NCI-H2107 treated with DMSO at 0.1 percent for 48 hours (cell line): ENCODE results near the gene TMEM185A.
"Not testable (repeated sequence)": the region's sequence is repeated elsewhere in the genome, so short reads cannot be mapped to it uniquely, and the experiment has no call there.

Experiments used
- DNase-seq: peaks from one replicate; lab custom pipeline; 2025; ENCODE audit not compliant: unreplicated experiment; lab: John Stamatoyannopoulos, UW

TMEM185A gene

GRCh38 chrX:149631234-149632165, at the start of gene TMEM185A:
Gene TMEM185A, minus strand, starts transcription at chrX:149631792. Its CDS starts 212 bp downstream, at chrX:149631580.
- DNase-seq, result peak; percentile 32

GRCh38 chrX:149681182-149681581, 49.6 kb upstream of the TMEM185A start:
- no peak for DNase-seq

GRCh38 chrX:149679164-149679678, 47.6 kb upstream of the TMEM185A start:
- DNase-seq, result not testable (repeated sequence)

- DNase-seq, result not testable (repeated sequence)
Observed at GRCh38 chrX:149675554-149675953, 44.0 kb upstream of the TMEM185A start.

- DNase-seq, result not testable (repeated sequence)
Observed at GRCh38 chrX:149675088-149675487, 43.5 kb upstream of the TMEM185A start.

GRCh38 chrX:149660613-149661012, 29.0 kb upstream of the TMEM185A start:
- DNase-seq, result not testable (repeated sequence)

- DNase-seq, result not testable (repeated sequence)
Observed at GRCh38 chrX:149656260-149656884, 24.8 kb upstream of the TMEM185A start.

- DNase-seq, result no peak
Observed at GRCh38 chrX:149652232-149652981, 20.8 kb upstream of the TMEM185A start.

- DNase-seq, result no peak
Observed at GRCh38 chrX:149650162-149650561, 18.6 kb upstream of the TMEM185A start.

GRCh38 chrX:149648932-149649331, 17.3 kb upstream of the TMEM185A start:
- no peak for DNase-seq

GRCh38 chrX:149647505-149647904, 15.9 kb upstream of the TMEM185A start:
- no peak for DNase-seq

- no peak for DNase-seq
Observed at GRCh38 chrX:149643496-149643895, 11.9 kb upstream of the TMEM185A start.

- DNase-seq, result no peak
Observed at GRCh38 chrX:149641835-149642234, 10.2 kb upstream of the TMEM185A start.

- no peak for DNase-seq
Observed at GRCh38 chrX:149641432-149641831, 9.8 kb upstream of the TMEM185A start.

GRCh38 chrX:149639568-149639967, 8.0 kb upstream of the TMEM185A start:
- DNase-seq, result no peak

GRCh38 chrX:149638860-149639259, 7.3 kb upstream of the TMEM185A start:
- DNase-seq, result no peak

- DNase-seq, result no peak
Observed at GRCh38 chrX:149633511-149633910, 1.9 kb upstream of the TMEM185A start.

GRCh38 chrX:149630681-149631233, 835 bp downstream of the TMEM185A start:
- DNase-seq, result no peak

GRCh38 chrX:149629730-149630387, 1.7 kb downstream of the TMEM185A start:
- no peak for DNase-seq

GRCh38 chrX:149628768-149629167, 2.8 kb downstream of the TMEM185A start:
- no peak for DNase-seq
